ENCODE measurements around the gene CCNF.
A peak's percentile ranks its signal among the peaks of the same experiment; 100 is the strongest.
"Not testable (repeated sequence)": the region's sequence is repeated elsewhere in the genome, so short reads cannot be mapped to it uniquely, and the experiment has no call there.

CCNF gene

DNA sequence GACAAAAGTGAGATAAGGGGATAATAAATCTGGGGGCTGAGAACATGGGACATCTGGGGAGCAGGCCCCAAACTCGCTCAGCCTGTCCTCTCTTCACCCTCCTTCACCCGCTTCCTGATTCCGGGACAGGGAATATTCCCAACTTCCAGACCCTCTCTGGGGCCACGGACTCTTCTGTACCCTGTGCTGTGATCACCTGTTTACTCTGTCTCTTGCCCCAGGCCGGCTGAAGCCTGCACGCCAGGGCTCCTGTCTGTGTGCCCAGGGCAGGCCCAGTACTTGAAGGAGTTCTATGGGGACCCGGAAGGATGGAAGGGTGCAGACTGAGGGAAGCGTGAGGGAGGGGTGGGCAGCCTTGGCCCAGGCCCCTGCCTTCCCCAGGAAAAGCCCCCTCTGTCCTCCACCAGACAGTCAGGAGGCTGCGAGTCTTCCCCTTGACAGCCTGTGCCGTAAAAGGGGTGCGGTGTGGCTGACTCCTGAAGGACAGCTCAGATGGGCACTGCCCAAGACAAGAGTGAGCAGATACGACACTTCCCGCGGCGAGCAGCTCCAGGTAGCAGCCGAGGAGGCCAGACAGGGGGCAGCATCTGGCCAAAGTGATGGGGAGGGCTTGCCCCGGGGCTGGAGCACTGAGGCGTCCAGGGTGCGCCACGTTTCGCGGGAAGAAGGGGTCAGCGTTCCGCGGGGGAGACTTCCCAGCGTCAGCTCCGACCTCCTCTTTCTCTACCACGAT is 1.0 kb upstream of the CCNF start:
- DNase-seq: no peak

DNA sequence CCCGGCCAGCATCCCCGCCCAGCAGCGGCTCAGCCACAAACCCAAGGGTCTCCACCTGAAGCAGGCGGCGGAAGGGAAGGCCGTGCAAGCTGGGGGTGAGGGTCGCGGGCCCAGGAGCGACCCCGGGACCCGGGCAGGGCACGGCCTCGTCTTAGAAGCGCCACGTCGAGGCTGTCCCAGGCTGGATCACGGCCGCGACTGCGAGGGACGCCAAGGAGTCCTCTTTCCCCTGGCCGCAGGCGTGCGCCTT is 538 bp upstream of the CCNF start:
- no peak for DNase-seq

DNA sequence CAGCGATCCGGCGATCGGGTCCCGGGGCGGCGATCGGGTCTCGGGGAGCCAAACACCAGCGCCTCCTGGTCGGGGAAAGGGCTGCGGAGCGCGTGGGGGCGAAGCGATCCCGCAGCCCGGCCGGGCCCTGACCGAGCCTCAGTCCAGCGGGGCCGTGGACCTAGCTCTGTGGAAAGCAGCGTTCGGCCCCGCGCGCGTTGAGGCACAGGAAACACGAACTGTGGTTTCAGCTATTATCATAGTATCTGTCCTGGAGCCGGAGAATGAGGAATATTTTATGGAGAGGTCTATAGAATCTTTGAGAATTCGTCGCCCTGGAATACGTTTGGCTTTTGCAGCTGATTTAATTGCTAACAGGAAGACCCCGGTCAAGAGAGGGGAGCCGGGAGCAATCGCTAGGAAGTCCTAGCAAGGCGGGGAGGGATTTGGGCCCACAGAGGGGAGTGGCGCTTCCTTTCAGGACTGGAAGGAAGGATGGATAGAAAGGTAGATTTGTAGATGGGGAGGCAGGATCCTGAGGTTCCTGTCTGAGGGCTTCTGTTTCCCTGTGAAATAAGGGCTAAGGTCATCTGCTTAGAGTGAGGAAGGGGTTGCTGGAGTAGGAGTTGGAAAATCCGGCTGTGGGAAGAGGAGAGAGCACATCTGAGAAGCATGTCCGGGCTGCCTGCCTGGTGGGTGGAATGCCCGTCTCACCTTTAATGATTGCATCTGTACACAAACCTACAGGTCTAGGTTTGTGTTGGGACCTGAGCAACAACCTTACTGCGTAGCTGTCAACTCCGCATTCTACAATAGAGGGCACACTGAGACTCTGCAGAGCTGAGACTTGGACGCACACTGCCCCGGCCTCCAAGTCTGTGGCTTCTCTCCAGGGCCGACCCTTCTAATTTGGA is 770 bp downstream of the CCNF start:
- no peak for DNase-seq

DNA sequence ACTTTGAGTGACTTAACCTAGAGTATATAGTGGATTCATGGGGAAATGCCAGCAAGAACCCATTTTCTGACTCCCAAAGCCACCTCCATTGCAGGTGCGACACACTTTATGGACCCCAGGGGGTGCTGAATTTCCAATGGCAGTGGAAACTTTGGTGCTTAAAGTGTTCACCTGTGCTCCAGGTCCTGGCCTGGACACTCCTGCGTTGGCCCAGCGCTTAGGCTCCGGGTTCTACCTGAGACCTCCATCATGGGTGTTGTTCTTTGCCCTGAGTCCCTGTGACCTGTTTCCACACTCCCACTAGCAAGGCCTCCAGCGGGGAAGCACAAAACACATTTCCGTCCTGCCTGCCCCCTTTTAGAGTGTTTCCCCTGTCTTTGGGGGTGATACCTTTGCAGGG is 3.0 kb downstream of the CCNF start:
- no peak for DNase-seq

- no peak for DNase-seq
Observed at GRCh38 chr16:2432801-2433505, 3.7 kb downstream of the CCNF start.

DNA sequence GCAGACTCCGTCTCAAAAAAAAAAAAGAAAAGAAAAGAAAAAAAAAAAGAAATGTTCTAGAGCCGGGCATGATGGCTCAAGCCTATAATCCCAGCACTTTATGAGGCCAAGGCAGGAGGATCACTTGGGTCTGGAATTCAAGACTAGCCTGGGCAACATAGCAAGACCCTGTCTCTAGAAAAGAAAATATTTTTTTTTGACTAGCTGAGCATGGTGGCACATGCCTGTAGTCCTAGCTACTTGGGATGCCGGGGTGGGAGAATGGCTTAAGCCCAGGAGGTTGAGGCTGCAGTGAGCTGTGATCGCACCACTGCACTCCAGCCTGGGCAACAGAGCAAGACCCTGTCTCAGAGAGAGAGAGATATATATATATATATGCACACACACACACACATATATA is 6.0 kb downstream of the CCNF start:
- DNase-seq: not testable (repeated sequence)

DNA sequence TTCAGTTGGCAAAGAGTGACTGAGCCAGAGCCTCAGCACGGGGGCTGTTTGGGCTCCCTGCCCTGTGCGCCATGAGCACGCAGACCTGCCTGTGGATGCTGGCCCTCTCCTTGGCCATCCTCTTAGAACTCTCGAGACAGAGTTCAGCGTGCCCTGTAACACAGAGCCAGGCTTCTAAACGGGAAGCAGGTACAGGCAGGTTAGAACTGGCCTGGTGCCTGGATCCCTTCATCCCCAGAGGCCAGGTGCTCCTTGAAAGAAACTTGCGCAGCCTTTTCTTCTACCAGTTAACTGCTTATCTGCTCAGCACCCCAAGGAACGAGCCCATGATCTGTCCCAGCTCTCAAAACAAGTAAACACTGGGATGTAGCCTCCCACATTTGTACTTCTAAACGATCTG is 6.9 kb downstream of the CCNF start:
- DNase-seq: no peak

DNA sequence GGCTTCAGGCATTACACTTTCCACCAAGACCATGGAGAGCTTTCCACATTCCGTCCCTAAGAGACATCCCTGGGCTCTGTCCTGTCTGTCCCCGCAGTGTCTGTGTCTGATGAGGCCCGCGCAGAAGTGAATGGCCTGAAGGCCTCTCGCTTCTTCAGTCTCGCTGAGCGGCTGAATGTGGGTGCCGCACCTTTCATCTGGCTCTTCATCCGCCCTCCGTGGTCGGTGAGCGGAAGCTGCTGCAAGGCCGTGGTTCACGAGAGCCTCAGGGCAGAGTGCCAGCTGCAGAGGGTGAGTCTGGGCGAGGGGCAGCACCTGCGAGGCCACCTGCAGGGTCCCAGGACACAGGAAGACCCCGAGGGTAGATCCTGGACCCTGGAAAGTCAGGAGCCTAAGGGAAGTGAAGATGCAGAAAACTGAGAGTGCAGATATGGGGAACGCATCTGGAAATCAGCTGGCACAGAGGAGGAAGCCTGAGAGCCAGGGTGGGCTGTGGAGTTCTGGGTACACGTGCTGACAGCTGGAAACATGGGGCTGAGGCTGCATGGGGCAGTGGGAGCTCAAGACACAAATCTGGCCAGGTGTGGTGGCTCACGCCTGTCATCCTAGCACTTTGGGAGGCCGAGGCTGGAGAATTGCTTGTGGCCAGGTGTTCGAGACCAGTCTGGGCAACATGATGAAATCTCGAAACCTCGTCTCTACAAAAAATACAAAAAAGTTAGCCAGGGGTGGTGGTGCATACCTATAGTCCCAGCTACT is 8.0 kb downstream of the CCNF start:
- DNase-seq: no peak

- no peak for DNase-seq
Observed at GRCh38 chr16:2438121-2438520, 8.9 kb downstream of the CCNF start.

DNA sequence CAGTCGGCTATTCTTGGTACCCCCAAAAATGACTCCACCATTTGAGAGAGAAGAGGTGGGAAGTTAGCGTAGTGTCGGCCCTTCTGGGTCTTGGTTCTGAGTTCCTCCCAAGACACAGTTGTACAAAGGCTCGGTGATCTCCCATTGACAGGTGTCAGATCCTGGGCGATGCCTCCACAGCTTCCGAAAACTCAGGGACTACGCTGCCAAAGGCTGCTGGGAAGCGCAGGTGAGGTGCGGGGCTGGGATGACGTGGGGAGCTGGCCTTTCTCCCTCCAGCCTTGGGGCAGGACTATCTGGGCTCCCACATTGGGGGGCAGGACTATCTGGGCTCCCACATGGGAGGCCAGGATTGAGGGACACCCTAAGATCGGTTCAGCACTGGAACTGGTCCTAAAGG is 10.4 kb downstream of the CCNF start:
- DNase-seq: no peak

DNA sequence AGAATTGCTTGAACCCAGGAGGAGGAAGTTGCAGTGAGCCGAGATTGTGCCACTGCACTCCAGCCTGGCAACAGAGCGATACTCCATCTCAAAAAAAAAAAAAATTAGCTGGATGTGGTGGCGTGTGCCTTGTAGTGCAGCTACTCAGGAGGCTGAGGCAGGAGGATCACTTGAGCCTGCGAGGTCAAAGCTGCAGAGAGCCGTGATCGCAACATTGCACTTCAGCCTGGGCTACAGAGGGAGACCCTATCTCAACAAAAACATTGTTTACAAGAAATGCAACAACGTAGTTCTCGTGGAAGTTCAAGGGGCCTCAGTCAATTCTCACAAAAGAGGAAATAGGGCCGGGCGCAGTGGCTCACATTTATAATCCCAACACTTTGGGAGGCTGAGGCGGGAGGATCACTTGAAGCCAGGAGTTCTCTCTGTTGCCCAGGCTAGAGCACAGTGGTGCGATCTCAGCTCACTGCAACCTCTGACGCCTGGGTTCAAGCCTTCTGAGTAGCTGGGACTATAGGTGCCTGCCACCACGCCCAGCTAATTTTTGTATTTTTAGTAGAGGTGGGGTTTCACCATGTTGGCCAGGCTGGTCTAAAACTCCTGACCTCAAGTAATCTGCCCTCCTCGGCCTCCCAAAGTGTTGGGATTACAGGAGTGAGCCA is 12.0 kb downstream of the CCNF start:
- not testable (repeated sequence) for DNase-seq

DNA sequence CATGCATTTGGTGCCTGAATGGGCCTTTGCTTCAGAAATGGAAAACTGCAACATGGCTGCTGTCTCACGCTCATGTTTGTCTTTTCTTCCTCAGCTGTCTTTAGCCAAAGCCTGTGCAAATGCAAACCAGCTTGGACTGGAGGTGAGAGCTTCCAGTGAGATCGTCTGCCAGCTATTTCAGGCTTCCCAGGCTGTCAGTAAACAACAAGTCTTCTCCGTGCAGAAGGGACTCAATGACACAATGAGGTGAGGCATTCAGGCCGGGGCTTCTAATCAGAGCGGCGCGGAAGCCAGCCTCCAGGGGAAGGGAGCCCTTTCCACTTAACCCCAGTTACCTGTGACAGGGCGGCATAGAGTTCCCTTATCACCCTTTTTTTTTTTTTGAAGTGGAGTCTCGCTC is 14.3 kb downstream of the CCNF start:
- peak; percentile 79 for DNase-seq

GRCh38 chr16:2447920-2448583 is 18.8 kb downstream of the CCNF start:
- DNase-seq: no peak

GRCh38 chr16:2449118-2449517 is 19.9 kb downstream of the CCNF start:
- DNase-seq: no peak

- DNase-seq: no peak
Observed at GRCh38 chr16:2450535-2450934, 21.3 kb downstream of the CCNF start.

DNA sequence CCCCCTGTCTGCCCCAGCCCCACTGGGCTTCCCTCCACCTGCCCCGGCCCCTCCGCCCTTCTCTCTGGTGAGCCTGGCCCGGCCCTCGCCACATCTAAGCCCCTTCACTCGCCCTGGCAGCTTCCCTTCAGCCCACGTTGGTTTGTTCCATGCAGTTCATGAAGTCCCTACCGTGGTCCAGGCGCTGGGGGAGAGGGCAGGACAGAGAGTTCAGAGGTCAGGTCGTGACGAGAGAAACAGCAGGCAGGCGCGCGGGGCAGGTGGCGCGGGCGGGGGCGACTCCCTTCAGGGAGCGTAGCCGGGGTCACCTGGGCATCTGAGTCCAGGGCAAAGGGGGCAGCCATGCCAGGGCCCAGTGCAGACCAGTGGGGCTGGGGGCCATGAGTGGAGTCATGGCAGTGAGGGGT is 21.7 kb downstream of the CCNF start:
- DNase-seq: no peak

GRCh38 chr16:2451851-2452320 is 22.6 kb downstream of the CCNF start:
- DNase-seq: no peak

DNA sequence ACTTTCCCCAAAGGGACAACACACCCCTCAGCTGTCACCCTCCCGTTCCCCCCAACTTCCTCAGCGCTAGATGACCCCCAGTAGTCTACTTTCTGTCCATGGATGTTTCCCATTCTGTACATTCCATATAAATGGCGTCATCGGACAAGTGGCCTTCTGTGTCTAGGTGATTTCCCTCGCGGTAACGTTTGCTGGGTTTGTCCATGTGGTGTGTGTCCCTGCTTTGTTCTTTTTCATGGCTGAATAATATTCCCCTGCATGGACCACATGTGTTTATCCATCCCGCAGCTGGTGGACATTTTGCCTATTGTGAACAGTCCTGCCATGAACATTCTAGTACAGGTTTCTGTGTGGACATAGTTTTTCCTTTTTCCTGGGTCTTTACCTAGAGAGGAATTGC is 23.4 kb downstream of the CCNF start:
- DNase-seq: no peak

DNA sequence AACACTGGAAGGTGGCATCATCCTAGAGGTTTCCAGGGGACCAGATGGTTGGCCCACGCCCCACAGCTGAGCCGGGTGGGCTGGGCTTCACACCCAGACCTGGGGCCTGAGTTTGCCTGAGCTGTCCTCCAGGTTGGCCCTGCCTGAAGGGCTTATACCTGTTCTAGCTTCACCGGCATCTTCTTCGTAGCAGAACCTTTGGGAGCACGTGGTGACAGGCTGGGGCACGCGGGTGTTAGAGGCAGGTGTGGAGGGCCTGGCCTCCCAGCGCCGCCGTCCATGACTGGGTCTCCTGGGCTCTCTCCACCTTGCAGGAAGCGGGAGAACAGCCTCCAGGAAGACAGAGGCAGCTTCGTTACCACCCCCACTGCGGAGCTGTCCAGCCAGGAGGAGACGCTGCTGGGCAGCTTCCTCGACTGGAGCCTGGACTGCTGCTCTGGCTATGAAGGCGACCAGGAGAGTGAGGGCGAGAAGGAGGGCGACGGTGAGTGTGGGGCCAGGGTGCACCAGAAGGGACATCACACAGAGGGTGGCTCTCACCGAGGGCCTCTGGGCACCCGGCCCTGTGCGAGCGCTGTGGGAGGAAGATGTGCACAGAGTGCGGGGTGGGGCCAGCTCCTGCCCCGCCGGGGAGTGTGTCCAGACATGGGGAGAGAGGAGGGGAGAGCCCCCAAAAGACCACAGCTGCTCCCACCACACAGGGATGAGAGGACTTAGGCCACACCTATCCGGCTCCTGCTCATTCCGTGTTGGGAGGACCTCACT is 26.0 kb downstream of the CCNF start:
- no peak for DNase-seq

DNA sequence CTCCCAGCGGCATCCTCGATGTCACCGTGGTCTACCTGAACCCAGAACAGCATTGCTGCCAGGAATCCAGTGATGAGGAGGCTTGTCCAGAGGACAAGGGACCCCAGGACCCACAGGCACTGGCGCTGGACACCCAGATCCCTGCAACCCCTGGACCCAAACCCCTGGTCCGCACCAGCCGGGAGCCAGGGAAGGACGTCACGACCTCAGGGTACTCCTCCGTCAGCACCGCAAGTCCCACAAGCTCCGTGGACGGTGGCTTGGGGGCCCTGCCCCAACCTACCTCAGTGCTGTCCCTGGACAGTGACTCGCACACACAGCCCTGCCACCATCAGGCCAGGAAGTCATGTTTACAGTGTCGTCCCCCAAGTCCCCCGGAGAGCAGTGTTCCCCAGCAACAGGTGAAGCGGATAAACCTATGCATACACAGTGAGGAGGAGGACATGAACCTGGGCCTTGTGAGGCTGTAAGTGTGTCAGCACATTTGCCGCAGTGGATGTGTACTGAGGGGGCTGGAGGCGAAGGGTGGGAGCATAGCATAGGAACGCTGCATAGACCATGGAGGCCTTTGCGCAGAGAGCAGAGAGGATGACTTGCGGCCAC is 27.4 kb downstream of the CCNF start:
- no peak for DNase-seq

DNA sequence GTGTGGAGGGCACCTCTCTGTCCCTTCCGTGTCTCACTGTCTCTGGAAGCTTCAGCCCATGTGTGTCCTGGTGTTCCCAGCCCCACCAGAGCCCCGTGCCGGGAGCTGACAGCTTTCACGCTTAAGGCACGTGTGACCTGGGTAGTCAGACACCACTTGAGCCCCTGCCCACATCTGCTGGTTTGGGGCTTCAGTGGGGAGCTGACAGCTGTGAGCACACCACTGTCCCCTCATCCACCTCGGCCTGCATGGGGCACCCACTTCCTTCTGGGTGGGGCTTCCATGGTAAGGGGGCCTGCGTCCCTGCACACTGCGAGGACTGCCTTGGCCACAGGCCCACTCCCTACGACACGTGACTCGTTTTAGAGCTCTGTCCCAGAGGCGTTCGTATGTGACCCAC is 28.0 kb downstream of the CCNF start:
- DNase-seq: no peak

Measured in NCI-H1092 (cell line).